Measurements from ENCODE around the gene FAM83C.

DNA sequence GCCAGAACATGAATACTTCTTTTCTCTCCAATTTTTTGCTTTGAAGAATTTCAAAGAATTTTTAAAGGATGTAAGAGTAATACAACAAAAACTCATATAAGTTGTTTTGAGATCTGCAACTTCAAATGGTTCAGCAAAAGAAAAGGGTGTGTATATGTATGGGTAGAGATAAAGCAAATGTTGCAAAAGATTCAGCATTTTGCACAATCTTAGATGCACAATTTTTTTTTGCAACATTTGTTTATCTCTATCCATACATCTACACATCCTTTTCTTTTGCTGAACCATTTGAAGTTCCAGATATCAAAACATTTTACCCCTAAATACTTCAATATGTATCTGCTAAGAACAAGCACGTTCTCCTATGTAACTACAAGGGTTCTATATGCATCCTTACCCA is 47.4 kb upstream of the FAM83C start:
- TF ChIP-seq, protein P1, sequence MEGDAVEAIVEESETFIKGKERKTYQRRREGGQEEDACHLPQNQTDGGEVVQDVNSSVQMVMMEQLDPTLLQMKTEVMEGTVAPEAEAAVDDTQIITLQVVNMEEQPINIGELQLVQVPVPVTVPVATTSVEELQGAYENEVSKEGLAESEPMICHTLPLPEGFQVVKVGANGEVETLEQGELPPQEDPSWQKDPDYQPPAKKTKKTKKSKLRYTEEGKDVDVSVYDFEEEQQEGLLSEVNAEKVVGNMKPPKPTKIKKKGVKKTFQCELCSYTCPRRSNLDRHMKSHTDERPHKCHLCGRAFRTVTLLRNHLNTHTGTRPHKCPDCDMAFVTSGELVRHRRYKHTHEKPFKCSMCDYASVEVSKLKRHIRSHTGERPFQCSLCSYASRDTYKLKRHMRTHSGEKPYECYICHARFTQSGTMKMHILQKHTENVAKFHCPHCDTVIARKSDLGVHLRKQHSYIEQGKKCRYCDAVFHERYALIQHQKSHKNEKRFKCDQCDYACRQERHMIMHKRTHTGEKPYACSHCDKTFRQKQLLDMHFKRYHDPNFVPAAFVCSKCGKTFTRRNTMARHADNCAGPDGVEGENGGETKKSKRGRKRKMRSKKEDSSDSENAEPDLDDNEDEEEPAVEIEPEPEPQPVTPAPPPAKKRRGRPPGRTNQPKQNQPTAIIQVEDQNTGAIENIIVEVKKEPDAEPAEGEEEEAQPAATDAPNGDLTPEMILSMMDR (IDR thresholded peaks at IDR 0.05): no peak
- TF ChIP-seq TP53 (CRISPR knock-in tag; IDR thresholded peaks at IDR 0.05): no peak
- no peak for TF ChIP-seq HDAC2 (IDR thresholded peaks at IDR 0.05)
- TF ChIP-seq USF2 (IDR thresholded peaks at IDR 0.05): no peak
- TF ChIP-seq, protein P2, sequence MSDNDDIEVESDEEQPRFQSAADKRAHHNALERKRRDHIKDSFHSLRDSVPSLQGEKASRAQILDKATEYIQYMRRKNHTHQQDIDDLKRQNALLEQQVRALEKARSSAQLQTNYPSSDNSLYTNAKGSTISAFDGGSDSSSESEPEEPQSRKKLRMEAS (IDR thresholded peaks at IDR 0.05): no peak
- TF ChIP-seq RAD21 (conservative IDR thresholded peaks at IDR 0.05 in 1 of 2, IDR thresholded peaks at IDR 0.05 in 1 of 2): no peak
- TF ChIP-seq POLR2A (IDR thresholded peaks at IDR 0.05; ENCODE audit: low read length): no peak
- TF ChIP-seq EP300 (IDR thresholded peaks at IDR 0.05): no peak
- TF ChIP-seq PHF8 (IDR thresholded peaks at IDR 0.05; ENCODE audit: borderline replicate concordance, low read depth): no peak

All from A549 (cell line).